Mucosa of gallbladder (tissue), 1 donor: ENCODE data around the gene PPM1N. TPM values are rescaled to one million over a fixed set of nuclear protein-coding genes. Genes with fewer than 3 reads are reported as not detected.

Experiments used
- DNase-seq: peaks from one replicate; pipeline ENCODE4 v3.0.0-alpha.2; 2020; ENCODE audit warnings: low spot score
- total RNA-seq: library from RNA; stranded (reverse); gene quantifications from one replicate; pipeline ENCODE4 v1.2.1, GENCODE V29; 2021
- donor health status: DM: no; HTN: no; CAD: no.

Gene PPM1N
- total RNA-seq, 1 donor from 2014 or later, result 2.2 TPM

GRCh38 chr19:45469945-45470761 is 28.1 kb upstream of the PPM1N start:
- DNase-seq, result no peak

GRCh38 chr19:45470762-45471081 is 27.5 kb upstream of the PPM1N start:
- no peak for DNase-seq

GRCh38 chr19:45471111-45471930 is 26.9 kb upstream of the PPM1N start:
- DNase-seq, result no peak

GRCh38 chr19:45471931-45472562 is 26.2 kb upstream of the PPM1N start:
- no peak for DNase-seq

- DNase-seq, result no peak
These were observed 25.5 kb upstream of the PPM1N start for GRCh38 chr19:45472563-45473366.

- no peak for DNase-seq
These were observed 24.9 kb upstream of the PPM1N start for GRCh38 chr19:45473367-45473681.

- no peak for DNase-seq
These were observed 24.3 kb upstream of the PPM1N start for GRCh38 chr19:45473682-45474605.

- no peak for DNase-seq
These were observed 23.4 kb upstream of the PPM1N start for GRCh38 chr19:45474606-45475521.

- DNase-seq, result no peak
These were observed 22.5 kb upstream of the PPM1N start for GRCh38 chr19:45475537-45476291.

- no peak for DNase-seq
These were observed 21.9 kb upstream of the PPM1N start for GRCh38 chr19:45476304-45476703.

GRCh38 chr19:45477186-45477585 is 21.1 kb upstream of the PPM1N start:
- no peak for DNase-seq

- no peak for DNase-seq
These were observed 20.4 kb upstream of the PPM1N start for GRCh38 chr19:45477713-45478453.

GRCh38 chr19:45478454-45479238 is 19.6 kb upstream of the PPM1N start:
- peak; percentile 89 for DNase-seq

GRCh38 chr19:45483033-45483432 is 15.2 kb upstream of the PPM1N start:
- DNase-seq, result no peak

- no peak for DNase-seq
These were observed 13.8 kb upstream of the PPM1N start for GRCh38 chr19:45484273-45484945.

GRCh38 chr19:45485305-45486077 is 12.8 kb upstream of the PPM1N start:
- DNase-seq, result peak; percentile 98
